Measurements from ENCODE around the gene CYP46A1. TPM values are rescaled to one million over a fixed set of nuclear protein-coding genes. Genes with fewer than 3 reads are reported as not detected.

Gene CYP46A1
- total RNA-seq, 1 experiment from 2014 or later: 0.02 TPM

- DNase-seq (ENCODE audit: low read depth): no peak
Observed at GRCh38 chr14:99708449-99708848, 24.4 kb downstream of the CYP46A1 start.

- no peak for DNase-seq (ENCODE audit: low read depth)
Observed at GRCh38 chr14:99713972-99714371, 29.9 kb downstream of the CYP46A1 start.

GRCh38 chr14:99715266-99716000 lies 31.3 kb downstream of the CYP46A1 start:
- DNase-seq (ENCODE audit: low read depth): no peak

- DNase-seq (ENCODE audit: low read depth): peak; percentile 31
Observed at GRCh38 chr14:99716091-99716849, 32.2 kb downstream of the CYP46A1 start.

- no peak for DNase-seq (ENCODE audit: low read depth)
Observed at GRCh38 chr14:99716850-99717681, 33.0 kb downstream of the CYP46A1 start.

GRCh38 chr14:99717682-99718013 lies 33.5 kb downstream of the CYP46A1 start:
- DNase-seq (ENCODE audit: low read depth): no peak

GRCh38 chr14:99718031-99718810 lies 34.1 kb downstream of the CYP46A1 start:
- DNase-seq (ENCODE audit: low read depth): no peak

GRCh38 chr14:99718811-99719192 lies 34.7 kb downstream of the CYP46A1 start:
- DNase-seq (ENCODE audit: low read depth): no peak

- no peak for DNase-seq (ENCODE audit: low read depth)
Observed at GRCh38 chr14:99720941-99721791, 37.1 kb downstream of the CYP46A1 start.

- DNase-seq (ENCODE audit: low read depth): no peak
Observed at GRCh38 chr14:99721792-99722516, 37.9 kb downstream of the CYP46A1 start.

- no peak for DNase-seq (ENCODE audit: low read depth)
Observed at GRCh38 chr14:99722741-99723140, 38.6 kb downstream of the CYP46A1 start.

GRCh38 chr14:99724196-99724891 lies 40.2 kb downstream of the CYP46A1 start:
- DNase-seq (ENCODE audit: low read depth): peak; percentile 20

- no peak for DNase-seq (ENCODE audit: low read depth)
Observed at GRCh38 chr14:99724939-99725773, 41.1 kb downstream of the CYP46A1 start.

GRCh38 chr14:99725774-99726537 lies 41.9 kb downstream of the CYP46A1 start:
- no peak for DNase-seq (ENCODE audit: low read depth)

- DNase-seq (ENCODE audit: low read depth): no peak
Observed at GRCh38 chr14:99726538-99727095, 42.5 kb downstream of the CYP46A1 start.

- no peak for DNase-seq (ENCODE audit: low read depth)
Observed at GRCh38 chr14:99727096-99727870, 43.2 kb downstream of the CYP46A1 start.
